NCI-H2196 (cell line): ENCODE measurements around the gene EFCAB5.
"Not testable (repeated sequence)": the region's sequence is repeated elsewhere in the genome, so short reads cannot be mapped to it uniquely, and the experiment has no call there.

Source experiments
- DNase-seq: peaks from one replicate; lab custom pipeline; 2025; ENCODE audit not compliant: unreplicated experiment; lab: John Stamatoyannopoulos, UW

EFCAB5 gene

DNA sequence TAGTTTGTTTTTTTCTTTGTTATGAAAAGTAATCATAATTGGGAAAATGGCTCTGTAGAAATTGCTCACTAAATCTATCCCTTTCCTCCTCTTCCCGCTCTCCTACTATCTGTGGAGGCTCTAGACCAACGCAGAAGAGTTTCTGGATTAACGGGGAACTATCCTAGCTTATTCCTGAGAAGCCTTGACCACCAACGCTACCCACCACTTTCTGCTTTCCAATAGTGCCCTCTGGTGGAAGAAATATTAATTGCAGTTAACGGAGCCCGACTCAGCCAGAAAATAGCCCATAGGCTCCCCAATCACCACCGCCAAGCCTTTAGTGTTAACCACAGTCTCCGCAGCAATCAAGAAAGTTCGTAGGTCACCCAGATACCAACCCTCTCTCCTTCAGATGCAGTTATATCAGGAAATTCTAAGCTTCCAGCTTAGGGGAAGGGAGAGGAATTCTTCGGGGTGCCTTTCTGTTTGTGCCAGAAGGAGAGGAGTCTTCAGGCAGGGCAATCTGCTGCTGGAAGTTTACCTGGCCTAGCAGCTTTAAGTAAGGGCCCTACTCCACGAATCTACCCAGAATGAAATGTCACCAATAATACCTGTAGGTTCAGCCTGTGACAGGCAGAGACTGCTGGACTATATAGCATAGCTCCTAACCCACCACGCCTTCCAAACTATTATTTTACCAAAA lies 152.2 kb downstream of the EFCAB5 start:
- peak; percentile 39 for DNase-seq

DNA sequence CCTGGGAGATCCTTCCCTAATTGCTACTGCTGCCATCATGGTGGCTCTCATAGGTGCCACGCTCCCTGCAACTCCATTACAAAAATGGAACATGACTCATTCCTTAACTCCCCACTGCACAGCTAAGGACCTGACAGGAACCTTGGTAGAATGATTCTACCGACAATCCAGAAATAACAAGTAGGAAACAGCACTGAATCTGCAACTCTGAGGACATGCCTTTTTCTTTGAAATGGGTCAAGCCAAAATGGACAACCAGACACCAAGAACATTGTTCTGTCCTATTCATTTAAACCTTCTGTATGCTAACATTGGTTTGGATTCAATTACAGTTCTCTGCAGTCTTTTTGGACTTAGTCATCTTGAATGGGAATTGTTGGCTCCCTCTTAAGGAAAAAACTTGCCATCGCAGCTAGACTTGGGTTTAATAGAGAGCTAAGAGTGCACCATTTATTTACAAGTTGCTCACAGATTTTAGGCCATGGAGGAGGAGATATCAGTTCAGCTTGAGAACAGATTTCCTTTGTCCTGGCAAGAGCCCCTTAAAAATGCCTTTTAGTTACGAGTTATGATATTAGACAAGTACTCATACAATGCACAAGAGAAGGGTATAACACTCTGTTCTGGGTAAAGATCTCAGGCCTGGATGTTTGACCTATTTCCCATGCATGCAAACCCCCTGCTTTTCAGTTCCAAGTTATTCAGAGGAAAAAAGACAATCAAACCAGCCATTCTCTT lies 154.2 kb downstream of the EFCAB5 start:
- peak; percentile 17 for DNase-seq

DNA sequence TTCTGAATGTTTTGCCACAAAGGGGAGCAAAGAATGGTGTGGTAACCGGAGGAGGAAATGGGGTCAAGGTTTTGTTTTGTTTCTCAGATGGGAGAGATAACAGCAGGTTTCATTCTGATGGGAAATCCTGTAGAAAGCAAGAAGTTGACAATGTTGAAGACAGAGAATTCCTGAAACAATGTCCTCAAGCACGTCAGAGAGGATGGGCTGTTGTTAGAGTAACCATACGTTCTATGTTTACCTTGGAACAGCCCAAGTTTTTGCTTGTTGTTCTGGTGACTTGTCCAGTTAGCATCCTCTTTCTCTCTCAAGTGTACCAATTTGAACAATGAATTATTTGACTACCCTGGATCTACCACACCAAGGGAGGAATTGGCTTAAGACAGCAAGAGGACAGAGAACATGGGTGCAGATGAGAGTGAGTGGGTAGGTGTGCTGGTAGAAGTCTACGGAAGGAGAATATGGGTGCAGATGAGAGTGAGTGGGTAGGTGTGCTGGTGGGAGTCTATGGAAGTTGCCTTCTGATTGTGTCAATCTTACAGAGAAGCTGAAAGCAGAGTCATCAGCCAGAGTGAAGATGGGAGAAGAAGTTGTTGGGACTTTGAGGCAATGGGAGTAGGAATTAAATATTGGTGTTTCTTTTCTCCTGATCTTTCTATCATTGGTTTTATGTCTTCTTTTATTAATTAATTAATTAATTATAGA lies 160.4 kb downstream of the EFCAB5 start:
- DNase-seq, result no peak

DNA sequence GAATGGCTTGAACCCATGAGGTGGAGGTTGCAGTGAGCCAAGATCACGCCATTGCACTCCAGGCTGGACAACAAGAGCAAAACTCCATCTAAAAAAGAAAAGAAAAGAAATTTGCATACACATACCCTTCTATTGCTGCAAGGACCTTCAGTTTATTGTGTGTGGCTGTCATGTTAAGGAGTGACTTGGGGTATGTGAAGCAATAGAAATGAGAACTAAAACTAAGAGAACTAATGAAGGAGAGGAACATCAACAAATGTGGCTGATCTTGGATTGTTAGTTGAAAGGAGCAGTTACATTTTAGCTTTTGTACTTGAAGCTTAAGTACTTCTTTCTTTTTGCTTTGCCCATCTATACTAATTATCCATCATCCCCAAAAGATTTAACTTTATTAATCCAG lies 162.5 kb downstream of the EFCAB5 start:
- DNase-seq, result no peak

DNA sequence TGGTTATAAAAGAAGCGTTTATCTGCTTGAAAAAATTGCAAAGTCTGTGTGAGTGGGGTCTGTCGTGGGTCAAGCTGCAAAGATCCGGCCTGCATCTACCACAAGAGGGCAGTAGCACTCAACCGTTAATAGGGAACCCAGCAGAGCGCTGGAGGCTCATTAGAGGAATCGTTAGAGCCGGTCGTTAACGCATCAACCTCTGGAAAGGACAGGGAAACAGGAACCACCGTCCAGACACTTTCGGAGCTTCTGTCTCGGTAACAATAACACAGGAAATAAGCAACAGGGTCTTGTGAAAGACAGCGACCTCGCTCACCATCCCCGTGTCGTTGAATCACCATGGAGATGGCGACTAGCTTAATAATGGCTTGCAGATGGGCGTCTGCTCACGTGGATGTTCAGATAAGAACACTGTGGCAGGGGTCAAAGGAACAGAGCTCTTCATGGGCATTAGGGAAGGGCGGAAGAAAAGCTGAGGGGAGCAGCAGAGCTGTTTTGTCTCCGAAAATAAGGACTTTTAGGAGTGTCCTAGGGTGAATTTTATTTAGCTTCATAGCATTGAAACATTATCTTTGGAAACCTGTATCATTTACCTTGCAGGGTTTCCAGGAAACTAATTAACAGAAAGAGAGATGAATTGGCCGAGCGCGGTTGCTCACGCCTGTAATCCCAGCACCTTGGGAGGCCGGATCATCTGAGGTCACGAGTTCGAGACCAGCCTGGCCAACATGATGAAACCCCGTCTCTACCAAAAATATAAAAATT lies 163.3 kb downstream of the EFCAB5 start:
- DNase-seq, result peak; percentile 67

DNA sequence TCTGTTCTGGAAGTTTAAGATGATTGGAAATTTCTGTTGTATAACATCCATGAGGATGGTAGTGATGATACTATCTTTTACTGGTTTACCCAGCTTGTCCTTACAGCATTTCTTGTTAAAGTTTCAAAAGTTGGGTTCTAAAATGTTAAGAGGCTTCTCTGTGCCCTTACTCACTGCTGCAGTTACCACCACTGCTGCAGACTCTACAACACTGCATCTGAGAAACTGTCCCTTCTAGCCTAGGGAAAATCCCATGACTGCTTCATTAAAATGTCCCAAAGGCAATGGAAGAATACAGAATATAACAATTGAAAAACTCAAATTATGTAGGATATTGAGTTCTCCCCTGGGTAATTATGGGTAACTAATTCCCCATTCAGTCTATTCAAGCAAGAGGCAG lies 171.4 kb downstream of the EFCAB5 start:
- no peak for DNase-seq

DNA sequence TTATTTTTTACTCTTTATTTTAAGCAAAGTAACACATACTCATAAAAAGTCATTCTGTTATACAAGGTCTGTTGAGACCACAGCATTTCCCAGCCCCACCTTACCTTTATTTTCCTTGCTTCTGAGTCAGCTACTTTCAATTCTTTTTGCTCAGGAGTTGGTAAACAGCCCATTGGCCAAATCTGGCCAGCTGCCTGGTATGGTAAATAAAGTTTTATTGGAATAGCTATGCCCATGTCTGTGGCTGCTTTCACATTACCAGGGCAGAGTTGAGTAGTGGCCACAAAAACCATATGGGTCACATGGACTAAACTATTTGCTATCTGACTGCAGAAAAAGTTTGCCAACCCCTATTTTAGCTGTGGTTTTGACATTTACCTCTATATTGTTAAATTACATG lies 171.8 kb downstream of the EFCAB5 start:
- DNase-seq, result peak; percentile 10

DNA sequence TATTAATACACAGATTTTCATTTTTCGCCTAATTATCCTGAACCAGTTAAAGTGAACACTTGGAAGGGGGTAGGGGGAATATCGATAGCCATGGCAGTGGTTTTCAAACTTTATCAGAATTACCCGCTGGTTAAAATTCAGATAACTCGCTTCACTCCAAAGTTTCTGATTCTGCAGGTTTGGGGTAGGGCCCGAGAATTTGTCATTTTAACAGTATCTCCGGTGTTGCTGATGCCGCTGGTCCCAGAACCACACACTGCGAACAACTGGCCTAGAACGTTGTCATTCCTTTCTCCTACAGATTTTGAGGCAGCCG lies 174.9 kb downstream of the EFCAB5 start:
- DNase-seq, result no peak

DNA sequence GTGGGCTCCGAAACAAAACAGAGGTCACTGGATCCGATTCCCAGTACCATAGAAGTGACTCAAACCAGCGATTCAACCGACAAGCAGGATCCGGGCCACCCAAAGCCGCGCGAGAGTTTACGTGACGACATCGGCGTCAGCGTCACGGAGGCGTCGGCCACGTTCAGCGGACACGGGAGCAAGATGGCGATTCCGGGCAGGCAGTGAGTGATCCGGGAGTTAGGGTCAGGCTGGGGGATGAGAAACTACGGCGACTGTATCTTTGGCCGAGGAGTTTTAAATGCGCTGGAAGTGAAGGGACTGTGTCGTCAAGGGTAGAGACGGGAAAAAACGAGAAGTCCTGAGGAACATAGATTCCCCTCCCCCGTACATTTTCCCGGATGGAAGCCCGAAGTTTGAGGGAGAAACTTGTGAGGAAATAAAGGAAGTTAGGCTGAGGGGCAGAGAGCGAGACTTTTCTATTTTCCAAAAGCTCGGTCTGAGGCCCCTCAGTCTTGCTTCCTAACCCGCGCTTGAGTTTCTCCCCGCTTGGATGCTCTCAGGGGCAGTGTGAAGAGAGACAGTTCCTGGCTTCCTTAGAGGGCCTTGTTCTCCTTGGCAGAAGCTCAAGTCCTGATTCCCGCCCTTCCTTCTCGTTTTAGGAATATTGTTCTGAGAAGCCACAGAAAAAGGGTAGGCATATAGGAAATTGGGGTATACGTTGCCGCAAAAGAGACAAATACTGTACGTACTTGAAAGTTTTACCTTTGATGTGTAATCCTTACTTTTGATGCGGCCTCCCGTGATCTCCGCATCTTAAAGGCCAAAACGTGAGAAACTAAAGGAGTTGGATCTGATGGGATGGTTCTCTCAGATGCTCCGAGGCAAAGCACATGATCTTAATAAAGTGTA lies 175.5 kb downstream of the EFCAB5 start, which contains the start of gene NSRP1:
Gene NSRP1 (plus strand): TSS at position 156 of the 891 bp plus-strand sequence. CDS start 28 bp downstream, at position 184.
- peak; percentile 84 for DNase-seq

DNA sequence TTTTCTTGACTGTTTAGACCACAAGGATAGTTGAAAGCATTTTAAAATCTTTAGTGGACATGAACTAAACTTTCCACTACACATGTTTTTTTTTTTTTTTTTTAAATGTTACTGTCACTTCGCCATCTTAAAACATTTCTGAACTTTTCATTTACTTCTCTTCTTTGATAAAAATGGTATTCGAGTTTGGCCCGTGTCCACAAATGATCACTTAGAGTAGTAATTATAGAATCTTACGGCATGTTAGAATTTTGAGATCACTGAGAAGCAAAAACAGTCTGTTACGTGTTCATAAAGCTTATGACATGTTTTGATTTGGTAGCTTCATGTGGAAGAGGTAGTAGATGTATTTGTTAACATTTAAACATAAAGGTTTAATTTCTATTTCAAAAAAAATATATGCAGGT lies 176.2 kb downstream of the EFCAB5 start:
- DNase-seq, result no peak

DNA sequence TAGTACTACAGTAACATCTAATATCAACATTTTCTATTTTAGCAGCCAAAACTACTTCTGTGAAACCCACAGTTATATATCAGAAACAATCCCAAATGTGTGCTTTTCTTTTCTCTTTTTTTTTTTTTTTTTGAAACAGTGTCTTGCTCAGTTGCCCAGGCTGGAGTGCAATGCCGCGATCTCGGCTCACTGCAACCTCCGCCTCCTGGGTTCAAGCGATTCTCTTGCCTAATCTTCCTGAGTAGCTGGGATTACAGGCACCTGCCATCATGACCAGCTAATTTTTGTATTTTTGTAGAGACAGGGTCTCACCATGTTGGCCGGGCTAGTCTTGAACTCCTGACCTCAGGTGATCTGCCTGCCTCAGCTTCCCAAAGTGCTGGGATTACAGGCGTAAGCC lies 177.2 kb downstream of the EFCAB5 start:
- not testable (repeated sequence) for DNase-seq

DNA sequence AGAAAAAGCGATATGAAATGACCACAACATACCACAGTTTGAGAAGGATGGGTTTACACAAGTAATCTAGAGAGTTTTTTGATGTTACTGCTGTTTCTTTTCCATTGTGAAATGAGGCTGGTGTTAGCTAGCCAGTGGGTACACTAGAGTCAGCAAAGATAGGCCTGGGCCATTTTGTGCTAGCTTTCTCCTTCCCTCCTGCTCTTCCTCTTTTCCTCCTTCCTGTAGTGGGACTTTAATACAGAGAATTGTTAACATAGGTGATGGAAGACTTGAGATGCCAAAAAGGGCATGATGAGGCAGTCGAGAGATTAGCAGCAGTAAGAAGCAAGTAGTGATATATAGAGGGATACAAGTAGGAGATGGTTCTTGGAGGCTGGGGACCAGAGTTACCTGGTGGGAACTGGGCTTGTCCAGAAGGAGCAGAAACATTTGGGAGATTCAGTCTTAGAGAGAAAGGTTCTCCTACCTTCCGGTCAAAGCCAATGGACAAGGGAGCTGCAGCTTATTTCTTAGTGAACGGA lies 182.9 kb downstream of the EFCAB5 start:
- DNase-seq, result no peak

DNA sequence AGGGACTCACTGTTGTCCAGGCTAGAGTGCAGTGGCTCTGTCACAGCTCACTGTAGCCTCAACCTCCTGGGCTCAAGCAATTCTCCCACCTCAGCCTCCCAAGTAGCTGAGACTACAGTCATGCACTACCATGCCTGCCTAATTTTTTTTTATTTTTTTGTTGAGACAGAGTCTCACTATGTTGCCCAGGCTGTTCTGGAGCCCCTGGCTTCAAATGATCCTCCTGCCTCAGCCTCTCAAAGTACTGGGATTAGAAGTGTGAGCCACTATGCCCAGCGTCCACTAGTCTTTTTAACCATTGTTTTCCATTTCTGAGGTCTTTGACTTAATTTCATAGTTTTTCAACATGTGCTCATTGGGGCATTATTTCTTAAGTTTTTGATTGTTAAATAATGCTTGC lies 188.7 kb downstream of the EFCAB5 start:
- no peak for DNase-seq

DNA sequence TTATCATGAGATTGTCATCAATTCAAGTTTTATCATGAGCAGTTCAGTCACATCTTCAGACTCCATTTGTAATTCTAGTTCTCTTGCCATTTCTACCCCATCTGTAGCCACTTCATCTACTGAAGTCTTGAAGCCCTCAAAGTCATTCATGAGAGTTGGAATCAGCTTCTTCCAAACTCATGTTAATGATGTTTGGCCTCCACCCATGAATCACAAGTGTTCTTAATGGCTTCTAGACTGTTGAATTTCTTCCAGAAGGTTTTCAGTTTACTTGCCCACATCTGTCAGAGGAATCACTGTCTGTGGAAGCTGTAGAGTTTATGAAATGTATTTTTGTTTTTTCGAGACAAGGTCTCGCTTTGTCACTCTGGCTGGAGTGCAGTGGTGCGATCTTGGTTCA lies 191.2 kb downstream of the EFCAB5 start:
- DNase-seq, result no peak

DNA sequence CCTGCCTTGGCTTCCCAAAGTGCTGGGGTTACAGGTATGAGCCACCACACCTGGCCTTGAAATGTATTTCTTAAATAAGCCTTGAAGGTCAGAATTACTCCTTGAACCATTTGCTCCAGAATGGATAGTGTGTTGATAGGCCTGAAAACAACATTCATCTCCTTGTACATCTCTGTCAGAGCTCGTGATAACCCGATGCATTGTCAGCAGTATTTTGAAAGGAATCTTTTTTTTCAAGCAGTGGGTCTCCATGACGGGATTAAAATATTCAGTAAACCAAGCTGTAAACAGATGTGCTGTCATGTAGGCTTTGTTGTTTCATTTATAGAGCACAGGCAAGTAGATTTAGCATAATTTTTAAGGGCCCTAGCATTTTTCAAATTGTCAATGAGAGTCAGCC lies 191.8 kb downstream of the EFCAB5 start:
- no peak for DNase-seq

DNA sequence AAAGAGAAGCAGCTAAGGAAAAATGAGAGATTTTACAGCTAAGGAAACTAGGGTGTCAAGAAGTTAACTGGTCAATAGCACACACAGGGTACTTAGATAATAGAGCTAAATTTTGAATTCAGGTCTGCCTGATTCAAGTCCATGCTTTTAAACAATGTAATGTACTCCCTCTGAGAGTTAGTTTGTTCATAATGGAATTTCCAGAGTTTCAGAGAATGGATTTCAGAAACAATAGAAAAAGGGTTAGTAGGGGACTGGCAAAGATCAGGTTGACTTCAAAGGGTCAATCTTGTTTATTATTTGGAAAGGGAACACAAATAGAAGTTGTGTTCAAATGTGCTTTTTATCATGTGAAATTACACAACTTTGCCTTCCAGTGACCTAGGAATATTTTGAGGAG lies 193.1 kb downstream of the EFCAB5 start:
- DNase-seq, result no peak

DNA sequence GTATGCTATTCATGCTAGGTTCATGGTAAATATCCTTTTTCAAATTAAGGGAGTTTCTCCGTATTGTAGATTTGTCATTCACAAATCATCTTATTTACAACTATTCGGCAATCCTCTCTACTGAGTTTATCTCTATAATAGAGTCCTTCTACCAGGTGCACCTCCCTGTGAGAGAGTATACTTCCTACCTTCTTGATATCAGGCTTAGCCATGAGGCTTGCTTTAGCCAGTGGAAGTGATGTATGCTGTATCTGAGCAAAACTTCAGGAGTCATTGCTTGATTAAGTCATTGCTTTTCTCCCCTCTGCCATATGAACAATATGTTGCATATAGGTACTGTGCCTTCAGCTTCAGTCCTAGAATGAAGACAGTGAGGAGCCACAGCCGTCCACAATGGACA lies 195.7 kb downstream of the EFCAB5 start:
- DNase-seq, result no peak

DNA sequence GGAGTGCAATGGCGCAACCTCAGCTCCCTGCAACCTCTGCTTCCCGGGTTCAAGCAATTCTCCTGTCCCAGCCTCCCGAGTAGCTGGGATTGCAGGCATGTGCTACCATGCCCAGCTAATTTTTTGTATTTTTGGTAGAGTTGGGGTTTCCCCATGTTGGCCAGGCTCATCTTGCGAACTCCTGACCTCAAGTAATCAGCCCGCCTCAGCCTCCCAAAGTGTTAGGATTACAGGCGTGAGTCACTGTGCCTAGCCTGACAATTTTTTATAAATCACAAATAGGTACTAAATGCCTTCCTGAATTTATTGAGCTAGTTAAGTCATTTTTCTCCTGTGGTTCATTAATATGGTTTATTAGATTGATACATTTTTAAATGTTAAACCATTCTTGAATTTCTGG lies 206.4 kb downstream of the EFCAB5 start:
- not testable (repeated sequence) for DNase-seq

DNA sequence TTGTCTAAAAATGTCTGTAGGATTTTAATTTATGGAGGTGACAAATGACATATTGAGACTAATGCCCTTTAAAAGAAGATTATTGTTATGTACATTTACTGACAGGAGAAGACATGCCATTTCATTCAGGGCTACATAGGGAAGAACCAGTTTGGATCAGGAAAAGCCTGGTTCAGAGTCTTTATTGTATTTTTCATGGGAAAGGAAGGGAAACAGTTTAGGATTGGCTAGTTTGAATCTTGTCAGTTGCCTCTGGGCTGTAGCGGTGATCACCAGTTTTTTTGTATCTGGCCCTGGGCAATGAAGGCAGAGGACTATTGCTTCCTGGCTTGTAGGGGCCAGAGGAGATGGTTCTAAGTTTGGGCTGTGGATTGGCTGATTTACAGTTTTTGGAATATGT lies 206.9 kb downstream of the EFCAB5 start:
- DNase-seq, result no peak

DNA sequence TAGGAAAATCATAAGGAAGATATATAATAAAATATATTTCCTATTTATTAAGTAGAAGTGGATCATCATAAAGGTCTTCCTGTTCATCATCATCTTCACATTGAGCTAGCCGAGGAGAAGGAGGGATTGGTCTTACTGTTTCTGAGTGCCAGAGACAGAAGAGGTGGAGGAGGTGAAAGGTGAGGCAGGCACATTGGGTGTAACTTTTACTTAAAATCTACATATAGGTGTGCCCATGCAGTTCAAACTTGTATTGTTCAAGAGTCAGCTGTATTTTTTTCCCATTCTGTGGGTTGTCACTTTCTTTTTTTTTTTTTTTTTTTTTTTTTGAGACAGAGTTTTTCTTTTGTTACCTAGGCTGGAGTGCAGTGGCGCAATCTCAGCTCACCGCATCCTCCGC lies 210.0 kb downstream of the EFCAB5 start:
- DNase-seq, result no peak
